ENCODE measurements around the gene LTBP2. TPM values are rescaled to one million over a fixed set of nuclear protein-coding genes. Genes with fewer than 3 reads are reported as not detected.

Gene LTBP2
- total and polyA plus RNA-seq, 2 experiments from 2014 or later, result 7.6 to 8.6 TPM

DNA sequence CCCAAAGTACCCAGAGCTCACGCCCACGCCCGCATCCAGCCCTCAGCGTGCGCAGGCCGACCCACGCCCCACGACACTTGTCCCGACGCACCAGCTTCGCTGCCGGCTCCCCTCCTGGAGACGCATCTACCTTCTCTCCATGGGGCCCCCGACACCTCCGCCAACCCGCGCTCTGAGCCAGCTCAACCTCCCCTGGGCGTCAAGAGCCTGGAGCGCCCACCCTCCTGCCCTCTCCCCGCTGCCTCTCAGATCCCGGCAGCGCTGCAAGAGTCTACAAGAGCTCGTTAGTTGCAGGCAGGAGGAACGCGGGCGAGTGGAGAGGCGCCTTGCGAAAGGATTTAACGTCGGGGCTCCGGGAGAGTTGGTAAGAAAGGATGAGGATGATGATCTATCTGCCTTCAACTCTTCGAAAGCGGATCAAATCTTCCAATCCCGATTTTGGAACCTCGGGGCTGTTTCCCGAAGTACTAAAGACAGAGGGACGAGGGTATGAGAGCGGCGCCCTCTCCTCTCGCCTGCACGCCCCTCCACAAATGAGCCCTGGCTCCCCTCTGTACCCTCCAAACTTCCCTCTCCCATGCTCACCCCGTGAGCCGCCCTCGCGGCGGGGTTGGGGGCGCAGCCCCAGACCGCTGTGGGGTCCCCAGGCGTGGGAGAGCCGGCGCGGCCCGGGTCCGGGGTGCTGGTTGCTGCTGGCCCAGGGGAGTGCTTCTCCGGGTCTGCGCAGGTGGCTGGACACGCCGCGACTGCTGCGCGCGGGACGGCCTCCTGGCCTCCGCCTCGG lies 979 bp downstream of the LTBP2 start:
- H3K27ac ChIP-seq, result no peak overlapping the region
- no peak overlapping the region for H3K4me3 ChIP-seq
- no peaks in the 10 kb centered on the region for H3K9me3 ChIP-seq (ENCODE audit: low read depth)
- H3K79me2 ChIP-seq, result no peaks in the 10 kb centered on the region
- DNase-seq (ENCODE audit: low spot score), result no peak
- TF ChIP-seq EZH2 (IDR thresholded peaks at IDR 0.05; ENCODE audit: borderline replicate concordance) (peak; percentile 64), EZH2phosphoT487 (IDR thresholded peaks at IDR 0.05; ENCODE audit: low read depth, severe bottlenecking, unreplicated experiment) (peak; percentile 5)
- TF ChIP-seq, protein P1, sequence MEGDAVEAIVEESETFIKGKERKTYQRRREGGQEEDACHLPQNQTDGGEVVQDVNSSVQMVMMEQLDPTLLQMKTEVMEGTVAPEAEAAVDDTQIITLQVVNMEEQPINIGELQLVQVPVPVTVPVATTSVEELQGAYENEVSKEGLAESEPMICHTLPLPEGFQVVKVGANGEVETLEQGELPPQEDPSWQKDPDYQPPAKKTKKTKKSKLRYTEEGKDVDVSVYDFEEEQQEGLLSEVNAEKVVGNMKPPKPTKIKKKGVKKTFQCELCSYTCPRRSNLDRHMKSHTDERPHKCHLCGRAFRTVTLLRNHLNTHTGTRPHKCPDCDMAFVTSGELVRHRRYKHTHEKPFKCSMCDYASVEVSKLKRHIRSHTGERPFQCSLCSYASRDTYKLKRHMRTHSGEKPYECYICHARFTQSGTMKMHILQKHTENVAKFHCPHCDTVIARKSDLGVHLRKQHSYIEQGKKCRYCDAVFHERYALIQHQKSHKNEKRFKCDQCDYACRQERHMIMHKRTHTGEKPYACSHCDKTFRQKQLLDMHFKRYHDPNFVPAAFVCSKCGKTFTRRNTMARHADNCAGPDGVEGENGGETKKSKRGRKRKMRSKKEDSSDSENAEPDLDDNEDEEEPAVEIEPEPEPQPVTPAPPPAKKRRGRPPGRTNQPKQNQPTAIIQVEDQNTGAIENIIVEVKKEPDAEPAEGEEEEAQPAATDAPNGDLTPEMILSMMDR (IDR thresholded peaks at IDR 0.05; ENCODE audit: poor library complexity), result no peak
- no peaks in the 10 kb centered on the region for H4K20me1 ChIP-seq (ENCODE audit: insufficient read depth, poor library complexity, severe bottlenecking)
- peak overlapping the region; percentile 88 for H3K4me2 ChIP-seq
- H3K27me3 ChIP-seq, result peaks cover 22% of the 10 kb centered on the region
- no peaks in the 10 kb centered on the region for H3K4me1 ChIP-seq (ENCODE audit: insufficient read depth)
- H2AFZ ChIP-seq, result peak overlapping the region; percentile 89
- H3K9me2 ChIP-seq (replicated peaks; ENCODE audit: insufficient read depth), result no peaks in the 10 kb centered on the region
- WGBS (ENCODE audit: low lambda C conversion rate, missing lambda C conversion rate), result 22% methylated on average over 53 of the region's 65 CpGs
- no peaks in the 10 kb centered on the region for H3K36me3 ChIP-seq (replicated peaks; ENCODE audit: insufficient read depth, low read depth)

DNA sequence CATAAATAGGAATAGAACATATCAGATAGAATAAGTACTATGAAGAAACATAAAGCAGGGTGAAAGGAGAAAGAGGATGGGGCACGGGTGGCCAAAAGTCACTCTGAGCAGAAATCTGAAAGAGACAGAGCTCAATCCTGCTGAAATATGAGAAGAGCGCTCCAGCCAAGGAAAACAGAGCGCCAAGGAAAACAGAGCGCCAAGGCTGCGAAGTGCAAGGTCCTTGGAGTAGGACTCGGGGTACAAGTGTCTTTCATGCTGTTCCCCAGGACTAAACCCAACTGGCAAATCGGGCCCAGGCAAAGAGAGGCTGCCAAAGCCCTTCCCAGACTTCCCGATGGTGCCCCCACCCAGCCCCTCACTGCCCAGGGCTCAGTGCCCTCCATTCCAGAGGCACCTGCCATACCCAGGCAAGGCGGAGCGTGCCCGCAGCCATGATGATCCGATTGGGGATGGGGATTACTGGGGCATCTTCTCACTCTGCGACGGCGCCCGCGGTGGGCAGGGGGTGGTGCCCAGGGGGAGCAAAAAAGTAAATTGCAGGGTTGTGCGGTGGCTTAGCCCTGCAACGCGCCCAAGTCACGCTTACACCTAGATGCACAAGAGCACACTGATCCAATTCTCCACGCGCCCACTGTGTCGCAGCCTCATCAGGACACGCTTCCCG lies 1.7 kb downstream of the LTBP2 start:
- no peak overlapping the region for H3K27ac ChIP-seq
- H3K27me3 ChIP-seq, result peaks cover 22% of the 10 kb centered on the region
- no peak overlapping the region for H3K4me2 ChIP-seq
- no peaks in the 10 kb centered on the region for H4K20me1 ChIP-seq (ENCODE audit: insufficient read depth, poor library complexity, severe bottlenecking)
- no peaks in the 10 kb centered on the region for H3K36me3 ChIP-seq (replicated peaks; ENCODE audit: insufficient read depth, low read depth)
- H3K4me3 ChIP-seq, result no peak overlapping the region
- no peaks in the 10 kb centered on the region for H3K79me2 ChIP-seq
- WGBS (ENCODE audit: low lambda C conversion rate, missing lambda C conversion rate), result 88% methylated on average over 25 of the region's 26 CpGs
- H3K9me2 ChIP-seq (replicated peaks; ENCODE audit: insufficient read depth), result no peaks in the 10 kb centered on the region
- TF ChIP-seq EZH2 (IDR thresholded peaks at IDR 0.05; ENCODE audit: borderline replicate concordance), result no peak
- TF ChIP-seq, protein P1 (IDR thresholded peaks at IDR 0.05; ENCODE audit: poor library complexity), result no peak
- TF ChIP-seq EZH2phosphoT487 (IDR thresholded peaks at IDR 0.05; ENCODE audit: low read depth, severe bottlenecking, unreplicated experiment), result no peak
- H2AFZ ChIP-seq, result no peak overlapping the region
- no peaks in the 10 kb centered on the region for H3K9me3 ChIP-seq (ENCODE audit: low read depth)
- no peak for DNase-seq (ENCODE audit: low spot score)
- peaks cover 1% of the 10 kb centered on the region for H3K4me1 ChIP-seq (ENCODE audit: insufficient read depth)

DNA sequence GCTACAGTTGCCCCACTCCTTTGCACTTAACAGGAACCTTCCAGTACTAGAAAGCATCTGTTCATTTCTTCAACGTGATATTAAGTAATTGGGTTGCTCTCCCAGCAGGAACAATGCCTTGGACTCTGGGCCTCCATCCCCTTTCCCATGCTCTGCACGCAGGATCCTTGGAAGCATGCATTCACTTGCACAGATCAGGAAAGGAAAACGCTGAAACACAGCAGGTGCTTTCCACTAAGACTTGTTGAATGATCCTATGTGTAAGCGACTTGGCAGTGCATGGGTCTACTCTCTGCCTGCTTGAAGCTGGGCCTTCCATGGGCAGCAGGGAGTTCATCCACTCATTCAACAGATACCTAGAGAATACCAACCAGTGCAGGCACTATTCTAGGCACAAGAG lies 2.3 kb downstream of the LTBP2 start:
- Histone ChIP-seq H3K27me3 (peaks cover 22% of the 10 kb centered on the region), H3K9me3 (ENCODE audit: low read depth) (no peaks in the 10 kb centered on the region), H3K9me2 (replicated peaks; ENCODE audit: insufficient read depth) (no peaks in the 10 kb centered on the region), H3K4me3 (no peak overlapping the region), H3K4me1 (ENCODE audit: insufficient read depth) (peaks cover 3% of the 10 kb centered on the region), H3K36me3 (replicated peaks; ENCODE audit: insufficient read depth, low read depth) (no peaks in the 10 kb centered on the region), H3K4me2 (no peak overlapping the region), H2AFZ (no peak overlapping the region), H4K20me1 (ENCODE audit: insufficient read depth, poor library complexity, severe bottlenecking) (no peaks in the 10 kb centered on the region), H3K79me2 (no peaks in the 10 kb centered on the region), H3K27ac (no peak overlapping the region)
- DNase-seq (ENCODE audit: low spot score), result no peak
- TF ChIP-seq, protein P1 (IDR thresholded peaks at IDR 0.05; ENCODE audit: poor library complexity), result no peak
- WGBS (ENCODE audit: low lambda C conversion rate, missing lambda C conversion rate), result 74% methylated on average over 4 of the region's 4 CpGs

Measured in hepatocyte (in vitro differentiated cells).